NCI-H2107 (cell line): Measurements from ENCODE around the gene PHLDB3.

Source experiments
- DNase-seq: peaks from one replicate; lab custom pipeline; 2025; lab: John Stamatoyannopoulos, UW

The PHLDB3 gene

GRCh38 chr19:43499042-43499441 is 5.5 kb downstream of the PHLDB3 start:
- DNase-seq, result no peak

GRCh38 chr19:43498233-43498842 is 6.2 kb downstream of the PHLDB3 start:
- no peak for DNase-seq

GRCh38 chr19:43496960-43497359 is 7.6 kb downstream of the PHLDB3 start:
- DNase-seq, result no peak

GRCh38 chr19:43495082-43495481 is 9.5 kb downstream of the PHLDB3 start:
- DNase-seq, result no peak

- no peak for DNase-seq
Observed at GRCh38 chr19:43490759-43491158, 13.8 kb downstream of the PHLDB3 start.

GRCh38 chr19:43489979-43490599 is 14.5 kb downstream of the PHLDB3 start:
- no peak for DNase-seq

- DNase-seq, result no peak
Observed at GRCh38 chr19:43489310-43489709, 15.2 kb downstream of the PHLDB3 start.

- DNase-seq, result no peak
Observed at GRCh38 chr19:43488179-43488578, 16.4 kb downstream of the PHLDB3 start.

GRCh38 chr19:43486412-43486811 is 18.1 kb downstream of the PHLDB3 start:
- no peak for DNase-seq

- DNase-seq, result no peak
Observed at GRCh38 chr19:43485951-43486350, 18.6 kb downstream of the PHLDB3 start.

- no peak for DNase-seq
Observed at GRCh38 chr19:43483281-43483680, 21.3 kb downstream of the PHLDB3 start.

GRCh38 chr19:43482193-43482592 is 22.4 kb downstream of the PHLDB3 start:
- no peak for DNase-seq

- no peak for DNase-seq
Observed at GRCh38 chr19:43481701-43482100, 22.8 kb downstream of the PHLDB3 start.

GRCh38 chr19:43480574-43480973 is 24.0 kb downstream of the PHLDB3 start:
- no peak for DNase-seq

- DNase-seq, result no peak
Observed at GRCh38 chr19:43479961-43480561, 24.5 kb downstream of the PHLDB3 start.

- no peak for DNase-seq
Observed at GRCh38 chr19:43479226-43479625, 25.3 kb downstream of the PHLDB3 start.

- DNase-seq, result no peak
Observed at GRCh38 chr19:43478323-43478722, 26.2 kb downstream of the PHLDB3 start.

- DNase-seq, result no peak
Observed at GRCh38 chr19:43476606-43477005, 27.9 kb downstream of the PHLDB3 start.

- no peak for DNase-seq
Observed at GRCh38 chr19:43474986-43475705, 29.4 kb downstream of the PHLDB3 start.

GRCh38 chr19:43474487-43474886 is 30.1 kb downstream of the PHLDB3 start:
- DNase-seq, result no peak

GRCh38 chr19:43471091-43471490 is 33.5 kb downstream of the PHLDB3 start:
- no peak for DNase-seq

- DNase-seq, result no peak
Observed at GRCh38 chr19:43470288-43470687, 34.3 kb downstream of the PHLDB3 start.

GRCh38 chr19:43469160-43469480 is 35.4 kb downstream of the PHLDB3 start:
- DNase-seq, result no peak
